ENCODE measurements around the gene MAP3K12. TPM values are rescaled to one million over a fixed set of nuclear protein-coding genes. Genes with fewer than 3 reads are reported as not detected.

MAP3K12 gene
- polyA plus RNA-seq, 3 donors = 1.7 to 31.4 (median 2.0) TPM

DNA sequence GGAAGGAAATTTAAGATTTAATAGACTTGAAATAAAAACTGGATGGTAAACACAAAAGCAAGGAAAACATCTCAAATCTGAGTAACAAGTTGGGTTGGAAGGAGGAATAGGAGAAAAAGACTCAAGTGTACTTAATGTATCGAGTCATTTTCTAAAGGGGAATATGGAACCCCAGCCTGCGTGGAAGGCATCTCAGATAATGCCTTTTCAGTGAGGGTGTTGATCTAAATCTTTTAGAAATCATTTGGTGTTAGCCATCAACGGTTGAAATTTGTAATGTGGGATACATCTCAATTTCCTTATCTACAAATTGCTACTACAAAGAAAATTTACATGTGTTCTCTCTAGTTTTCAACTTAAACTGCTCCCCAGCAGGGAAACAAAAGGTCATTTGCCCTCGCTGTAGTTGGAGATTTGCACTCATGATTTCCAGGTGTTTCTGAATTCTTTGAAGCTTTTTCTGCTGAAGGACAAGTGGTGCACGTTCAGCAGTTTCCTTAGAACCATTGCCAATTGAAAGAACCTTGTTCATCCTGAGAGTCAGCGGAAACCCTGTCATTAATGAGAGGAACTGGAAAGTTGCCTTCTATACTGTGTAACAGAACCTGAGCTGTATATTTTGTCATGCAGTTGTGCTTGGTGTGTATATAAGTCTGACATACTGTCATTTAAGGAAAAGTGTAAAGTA lies 45.2 kb downstream of the MAP3K12 start:
- Mint-ChIP-seq H3K27me3 (ENCODE audit: low read depth in 3 of 3) (peaks cover 0 to 3% (median 0%) of the 10 kb centered on the region in 3 donors), H3K27ac (no peak overlapping the region), H3K4me1 (peaks cover 15% of the 10 kb centered on the region), H3K36me3 (peaks cover 45 to 50% of the 10 kb centered on the region in 2 donors), H3K9me3 (no peaks in the 10 kb centered on the region), H3K4me3 (no peak overlapping the region)
- H3K27ac ChIP-seq (ENCODE audit: low read depth in 1 of 2, low read length in 2 of 2) = peak overlapping the region in 1 of 2 donors; percentile 50
- no peaks in the 10 kb centered on the region for H3K27me3 ChIP-seq (ENCODE audit: control insufficient read depth in 2 of 2, insufficient read depth in 2 of 2, low read length in 2 of 2)
- peak overlapping the region in 1 of 3 experiments; percentile 87 for H3K4me3 ChIP-seq (replicated peaks in 1 of 3; ENCODE audit: low read depth in 2 of 3, low read length in 3 of 3)
- DNase-seq = no peak
- WGBS (ENCODE audit: insufficient coverage) = 89% methylated on average over 3 of the region's 6 CpGs
- intact Hi-C loops (cut with micrococcal nuclease) = loop anchor here (5.0 kb wide), 4 partner anchors 48 to 223 kb away; partner anchors contain the start of genes ATP5MC2 (in 1 of the 2), MYG1 (in 1 of the 2), PFDN5 (in 1 of the 2) and TARBP2 (in 1 of the 2)
- peaks cover 12 to 17% of the 10 kb centered on the region in 2 donors for H3K4me1 ChIP-seq (ENCODE audit: control insufficient read depth in 1 of 2, insufficient read depth in 2 of 2, low read length in 2 of 2)
- H3K79me2 ChIP-seq (ENCODE audit: insufficient read depth, low read length) = peaks cover 69% of the 10 kb centered on the region
- H2AFZ ChIP-seq (ENCODE audit: insufficient read depth, low read depth, low read length, poor library complexity, severe bottlenecking) = no peak overlapping the region
- no peaks in the 10 kb centered on the region for H3K9me3 ChIP-seq (replicated peaks in 1 of 2; ENCODE audit: control insufficient read depth in 1 of 2, insufficient read depth in 1 of 2, low read length in 2 of 2)
- H4K20me1 ChIP-seq (ENCODE audit: insufficient read depth, low read length) = peaks cover 77% of the 10 kb centered on the region
- peaks cover 52 to 58% of the 10 kb centered on the region in 2 donors for H3K36me3 ChIP-seq (replicated peaks in 1 of 2; ENCODE audit: control insufficient read depth in 1 of 2, insufficient read depth in 2 of 2, low read length in 2 of 2)
- TF ChIP-seq, protein P1, sequence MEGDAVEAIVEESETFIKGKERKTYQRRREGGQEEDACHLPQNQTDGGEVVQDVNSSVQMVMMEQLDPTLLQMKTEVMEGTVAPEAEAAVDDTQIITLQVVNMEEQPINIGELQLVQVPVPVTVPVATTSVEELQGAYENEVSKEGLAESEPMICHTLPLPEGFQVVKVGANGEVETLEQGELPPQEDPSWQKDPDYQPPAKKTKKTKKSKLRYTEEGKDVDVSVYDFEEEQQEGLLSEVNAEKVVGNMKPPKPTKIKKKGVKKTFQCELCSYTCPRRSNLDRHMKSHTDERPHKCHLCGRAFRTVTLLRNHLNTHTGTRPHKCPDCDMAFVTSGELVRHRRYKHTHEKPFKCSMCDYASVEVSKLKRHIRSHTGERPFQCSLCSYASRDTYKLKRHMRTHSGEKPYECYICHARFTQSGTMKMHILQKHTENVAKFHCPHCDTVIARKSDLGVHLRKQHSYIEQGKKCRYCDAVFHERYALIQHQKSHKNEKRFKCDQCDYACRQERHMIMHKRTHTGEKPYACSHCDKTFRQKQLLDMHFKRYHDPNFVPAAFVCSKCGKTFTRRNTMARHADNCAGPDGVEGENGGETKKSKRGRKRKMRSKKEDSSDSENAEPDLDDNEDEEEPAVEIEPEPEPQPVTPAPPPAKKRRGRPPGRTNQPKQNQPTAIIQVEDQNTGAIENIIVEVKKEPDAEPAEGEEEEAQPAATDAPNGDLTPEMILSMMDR (IDR thresholded peaks at IDR 0.05) = no peak
- H3K4me2 ChIP-seq (replicated peaks; ENCODE audit: extremely low read depth, low read length, poor library complexity, severe bottlenecking) = peak overlapping the region; percentile 88
- H3K9ac ChIP-seq (ENCODE audit: insufficient read depth, low read length, poor library complexity, severe bottlenecking) = no peak overlapping the region

DNA sequence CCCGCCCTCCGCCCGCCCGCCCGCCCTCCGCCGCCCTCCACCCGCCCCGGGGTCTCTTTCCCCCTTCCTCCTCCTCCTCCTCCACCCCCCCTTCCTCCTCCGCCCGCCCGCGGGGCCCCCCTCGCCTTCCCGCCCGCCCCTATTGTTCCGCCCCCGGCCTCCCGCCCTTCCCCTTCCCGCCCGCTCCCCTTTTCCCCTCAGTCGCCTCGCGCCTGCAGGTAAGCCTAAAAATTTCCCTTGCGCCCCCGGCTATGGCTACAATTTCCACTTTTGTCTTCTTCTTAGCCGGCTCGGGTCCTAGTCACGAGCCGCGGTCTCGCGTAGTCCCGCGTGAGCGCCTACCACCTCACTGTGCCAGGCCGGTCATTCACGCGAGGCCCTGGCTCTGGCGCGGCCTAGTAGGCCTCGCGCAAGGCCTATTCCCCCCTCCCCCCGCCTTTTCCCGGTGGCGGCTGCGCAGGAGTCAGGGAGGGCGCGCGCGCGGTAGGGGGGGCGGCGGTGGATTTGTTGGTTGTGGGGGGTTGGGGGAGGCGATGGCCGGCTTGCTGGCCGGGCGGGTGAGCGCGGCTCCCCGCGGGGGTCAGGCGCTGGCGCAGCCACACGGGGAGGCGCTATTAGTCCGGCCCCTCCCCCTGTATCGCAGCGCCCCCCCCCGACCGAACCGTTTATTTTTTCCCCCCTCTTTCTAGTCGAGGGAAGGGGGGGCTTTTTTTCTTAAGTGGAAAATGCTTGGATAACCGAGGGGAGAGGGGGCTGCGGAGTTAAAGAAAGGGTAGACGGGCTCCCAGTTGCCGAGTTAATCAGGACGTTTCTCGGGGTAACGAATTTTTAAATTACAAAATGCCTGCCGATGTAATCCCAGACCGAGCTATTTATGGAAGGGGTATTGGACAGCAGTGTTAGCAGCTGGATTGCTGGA lies 46.8 kb downstream of the MAP3K12 start:
- peaks cover 74% of the 10 kb centered on the region for H4K20me1 ChIP-seq (ENCODE audit: insufficient read depth, low read length)
- H3K9ac ChIP-seq (ENCODE audit: insufficient read depth, low read length, poor library complexity, severe bottlenecking) = peak overlapping the region; percentile 87
- Mint-ChIP-seq H3K4me1 (peaks cover 19% of the 10 kb centered on the region), H3K27me3 (ENCODE audit: low read depth in 3 of 3) (peaks cover 0 to 4% (median 0%) of the 10 kb centered on the region in 3 donors), H3K9me3 (no peaks in the 10 kb centered on the region), H3K4me3 (peak overlapping the region; percentile 94 to 99), H3K36me3 (peaks cover 43 to 50% of the 10 kb centered on the region in 2 donors), H3K27ac (peak overlapping the region; percentile 96 to 99 (median 99))
- H3K36me3 ChIP-seq (replicated peaks in 1 of 2; ENCODE audit: control insufficient read depth in 1 of 2, insufficient read depth in 2 of 2, low read length in 2 of 2) = peaks cover 45 to 58% of the 10 kb centered on the region in 2 donors
- peak; percentile 58 to 79 (median 66) for DNase-seq
- peak overlapping the region; percentile 80 to 95 (median 87) for H3K4me3 ChIP-seq (replicated peaks in 1 of 3; ENCODE audit: low read depth in 2 of 3, low read length in 3 of 3)
- peak overlapping the region; percentile 88 for H3K4me2 ChIP-seq (replicated peaks; ENCODE audit: extremely low read depth, low read length, poor library complexity, severe bottlenecking)
- peaks cover 12 to 17% of the 10 kb centered on the region in 2 donors for H3K4me1 ChIP-seq (ENCODE audit: control insufficient read depth in 1 of 2, insufficient read depth in 2 of 2, low read length in 2 of 2)
- intact Hi-C loops (cut with micrococcal nuclease) = loop anchor here (1.0 to 5.0 kb wide), 5 partner anchors 49 to 225 kb away; partner anchors contain the start of genes TARBP2 (in 2 of the 2), ATP5MC2 (in 1 of the 2), MYG1 (in 1 of the 2) and PFDN5 (in 1 of the 2)
- H3K9me3 ChIP-seq (replicated peaks in 1 of 2; ENCODE audit: control insufficient read depth in 1 of 2, insufficient read depth in 1 of 2, low read length in 2 of 2) = no peaks in the 10 kb centered on the region
- WGBS (ENCODE audit: insufficient coverage) = 0% methylated on average over 32 of the region's 82 CpGs
- H3K79me2 ChIP-seq (ENCODE audit: insufficient read depth, low read length) = peaks cover 64% of the 10 kb centered on the region
- TF ChIP-seq, protein P1 (IDR thresholded peaks at IDR 0.05) = peak; percentile 49
- H3K27ac ChIP-seq (ENCODE audit: low read depth in 1 of 2, low read length in 2 of 2) = peak overlapping the region; percentile 85 to 91
- no peaks in the 10 kb centered on the region for H3K27me3 ChIP-seq (ENCODE audit: control insufficient read depth in 2 of 2, insufficient read depth in 2 of 2, low read length in 2 of 2)
- H2AFZ ChIP-seq (ENCODE audit: insufficient read depth, low read depth, low read length, poor library complexity, severe bottlenecking) = peak overlapping the region; percentile 7
